HL-60 (cell line): Measurements from ENCODE around the gene HNF1B.

Experiments
- POLR2AphosphoS5 ChIP-seq: IDR thresholded peaks from 2 replicates; pipeline ENCODE4 v1.6.1; 2012; ENCODE audit warnings: low read depth
- TF ChIP-seq, protein P1 (sequence below): IDR thresholded peaks from one replicate; pipeline ENCODE4 v1.5.1; 2011; ENCODE audit warnings: low read length, control low read depth, inconsistent platforms; ENCODE audit not compliant: insufficient read depth

- TF ChIP-seq, protein P1, sequence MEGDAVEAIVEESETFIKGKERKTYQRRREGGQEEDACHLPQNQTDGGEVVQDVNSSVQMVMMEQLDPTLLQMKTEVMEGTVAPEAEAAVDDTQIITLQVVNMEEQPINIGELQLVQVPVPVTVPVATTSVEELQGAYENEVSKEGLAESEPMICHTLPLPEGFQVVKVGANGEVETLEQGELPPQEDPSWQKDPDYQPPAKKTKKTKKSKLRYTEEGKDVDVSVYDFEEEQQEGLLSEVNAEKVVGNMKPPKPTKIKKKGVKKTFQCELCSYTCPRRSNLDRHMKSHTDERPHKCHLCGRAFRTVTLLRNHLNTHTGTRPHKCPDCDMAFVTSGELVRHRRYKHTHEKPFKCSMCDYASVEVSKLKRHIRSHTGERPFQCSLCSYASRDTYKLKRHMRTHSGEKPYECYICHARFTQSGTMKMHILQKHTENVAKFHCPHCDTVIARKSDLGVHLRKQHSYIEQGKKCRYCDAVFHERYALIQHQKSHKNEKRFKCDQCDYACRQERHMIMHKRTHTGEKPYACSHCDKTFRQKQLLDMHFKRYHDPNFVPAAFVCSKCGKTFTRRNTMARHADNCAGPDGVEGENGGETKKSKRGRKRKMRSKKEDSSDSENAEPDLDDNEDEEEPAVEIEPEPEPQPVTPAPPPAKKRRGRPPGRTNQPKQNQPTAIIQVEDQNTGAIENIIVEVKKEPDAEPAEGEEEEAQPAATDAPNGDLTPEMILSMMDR: no peak
- no peak for TF ChIP-seq POLR2AphosphoS5
Observed at GRCh38 chr17:37699285-37699973, 45.4 kb downstream of the HNF1B start.
